Muscle of back (tissue), 11 donors: ENCODE data around the gene UBALD2. TPM values are rescaled to one million over a fixed set of nuclear protein-coding genes. Genes with fewer than 3 reads are reported as not detected.
"Not testable (repeated sequence)": the region's sequence is repeated elsewhere in the genome, so short reads cannot be mapped to it uniquely, and the experiment has no call there.

Experiments used
- DNase-seq, 3 donors: peaks; one replicate each; pipeline versions ENCODE4 v3.0.0 to v3.0.0-alpha.2; 2013
- polyA plus RNA-seq, 10 donors: library from polyadenylated mRNA; unstranded; fragments of 120-200 nt; gene quantifications; one replicate each; pipeline ENCODE4 v1.2.1, GENCODE V29; 2013; ENCODE audit not compliant: insufficient read length in 10 of 10

Gene UBALD2
- polyA plus RNA-seq, 10 donors: 11.9 to 20.7 (median 16.8) TPM

DNA sequence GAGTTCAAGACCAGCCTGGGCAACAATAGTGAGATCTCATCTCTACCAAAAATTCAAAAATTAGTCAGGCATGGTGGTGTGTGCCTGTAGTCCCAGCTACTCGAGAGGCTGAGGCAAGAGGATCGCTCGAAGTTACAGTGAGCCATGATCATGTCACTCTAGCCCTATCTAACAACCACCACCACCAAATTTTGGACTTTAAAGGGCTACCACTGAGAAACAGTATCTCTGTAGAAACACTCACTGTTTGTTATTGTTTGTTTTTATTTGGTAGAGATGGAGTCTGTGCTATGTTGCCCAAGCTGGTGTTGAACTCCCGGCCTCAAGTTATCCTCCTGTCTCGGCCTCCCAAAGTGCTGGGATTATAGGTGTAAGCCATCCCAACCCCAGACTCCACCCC is 1.3 kb upstream of the UBALD2 start:
- DNase-seq: no peak

DNA sequence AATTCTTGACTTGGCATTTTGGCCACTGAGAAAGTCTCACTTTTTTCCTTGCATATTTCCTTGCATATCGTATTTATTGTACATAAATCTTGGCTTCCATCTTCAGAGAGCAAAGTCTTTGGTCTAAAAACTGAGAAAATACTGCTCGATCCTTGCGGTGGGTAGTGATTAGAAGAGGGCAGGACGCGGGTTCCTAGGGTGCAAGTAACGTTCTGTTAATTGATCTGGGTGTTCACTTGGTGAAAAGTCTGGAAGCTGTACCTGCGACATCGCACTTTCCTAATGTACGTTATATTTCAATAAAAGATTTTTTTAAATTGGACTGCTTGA is 758 bp upstream of the UBALD2 start:
- no peak for DNase-seq

DNA sequence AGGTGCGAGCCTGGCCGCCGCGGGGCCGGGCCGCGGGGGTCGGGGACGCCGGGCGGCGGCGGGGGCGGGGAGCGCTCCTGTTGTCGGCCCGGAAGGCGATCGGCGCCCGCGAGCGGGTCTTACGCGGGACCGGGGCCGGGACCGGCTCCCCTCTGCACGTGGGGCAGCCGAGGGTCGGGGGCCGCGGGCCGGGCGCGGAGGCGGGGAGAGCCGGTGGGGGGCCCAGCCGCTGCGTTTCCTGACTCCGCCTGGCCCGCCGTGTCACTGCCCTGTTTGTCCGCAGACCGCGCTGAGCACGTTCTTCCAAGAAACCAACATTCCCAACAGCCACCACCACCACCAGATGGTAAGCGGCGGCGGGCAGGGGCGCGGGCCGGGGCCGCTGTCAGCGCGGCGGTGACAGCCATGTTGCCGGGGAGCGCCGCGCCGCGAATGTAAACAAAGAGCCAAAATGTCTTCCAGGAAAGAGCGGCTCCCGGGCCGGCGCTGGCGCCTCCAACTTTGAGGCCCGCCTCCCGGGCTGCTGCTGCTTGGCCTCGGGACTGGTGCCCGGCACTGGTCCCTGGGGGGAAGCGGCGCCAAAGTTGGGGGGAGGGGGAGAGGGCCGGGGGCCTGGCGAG is 586 bp downstream of the UBALD2 start:
- DNase-seq: peak in 2 of 3 donors; percentile 62 to 82

DNA sequence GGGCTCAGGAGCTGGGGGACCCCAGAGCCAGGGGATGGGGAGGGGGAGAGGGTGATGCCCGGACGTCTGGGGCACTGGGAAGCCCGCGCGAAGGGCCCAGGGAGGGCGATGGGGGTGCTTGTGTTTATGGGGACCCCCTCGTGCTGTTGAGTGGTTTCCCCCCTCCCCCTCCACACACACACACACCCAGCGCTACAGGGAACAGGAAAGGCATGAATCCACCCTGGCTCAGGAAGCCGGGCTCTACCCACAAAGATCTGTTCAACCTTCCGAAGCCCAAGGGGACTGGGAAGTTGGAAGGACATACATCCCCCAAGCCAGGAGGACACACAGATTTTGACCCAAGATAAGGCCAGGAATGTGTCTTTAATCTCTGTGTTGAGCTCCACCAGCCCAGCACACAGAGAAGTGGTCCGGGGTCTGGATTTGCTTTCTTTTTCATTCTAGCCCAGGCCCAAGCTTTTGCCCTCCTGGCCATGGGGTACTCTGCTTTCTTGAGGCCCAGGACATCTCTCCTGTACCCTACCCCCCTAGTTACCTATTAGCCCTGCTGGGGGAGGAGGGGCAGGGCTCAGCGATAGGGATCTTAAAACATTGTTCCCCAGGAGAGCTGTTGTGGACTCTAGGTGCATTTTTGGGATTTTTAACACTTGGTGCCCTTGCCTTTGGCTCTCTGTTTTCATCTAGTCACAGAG is 1.2 kb downstream of the UBALD2 start:
- DNase-seq: peak in 1 of 3 donors; percentile 61

DNA sequence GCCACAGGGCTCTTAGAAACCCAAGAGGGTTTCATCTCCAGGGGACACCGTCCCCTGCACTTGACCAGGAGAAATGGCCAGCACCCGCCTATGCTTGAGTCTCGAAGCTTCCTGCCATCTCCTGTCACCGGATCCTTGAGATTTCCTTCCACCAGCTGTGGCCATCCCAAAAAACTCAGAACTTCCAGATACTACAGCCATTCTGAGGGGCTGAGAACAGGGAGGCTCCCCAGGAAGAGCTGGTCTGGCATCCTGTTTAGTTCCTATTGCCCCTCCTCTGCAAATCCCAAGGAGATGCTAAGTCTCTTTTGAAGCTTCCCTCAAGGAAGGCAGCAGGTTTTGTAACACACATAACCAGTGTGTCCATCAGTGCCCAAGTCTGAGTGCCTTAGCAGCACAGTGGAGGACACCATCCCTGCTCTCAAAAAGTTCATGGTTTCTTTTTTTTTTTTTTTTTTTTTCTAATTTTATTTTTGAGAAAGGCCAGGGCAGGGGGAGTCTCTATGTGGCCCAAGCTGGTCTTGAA is 2.0 kb downstream of the UBALD2 start:
- no peak for DNase-seq

DNA sequence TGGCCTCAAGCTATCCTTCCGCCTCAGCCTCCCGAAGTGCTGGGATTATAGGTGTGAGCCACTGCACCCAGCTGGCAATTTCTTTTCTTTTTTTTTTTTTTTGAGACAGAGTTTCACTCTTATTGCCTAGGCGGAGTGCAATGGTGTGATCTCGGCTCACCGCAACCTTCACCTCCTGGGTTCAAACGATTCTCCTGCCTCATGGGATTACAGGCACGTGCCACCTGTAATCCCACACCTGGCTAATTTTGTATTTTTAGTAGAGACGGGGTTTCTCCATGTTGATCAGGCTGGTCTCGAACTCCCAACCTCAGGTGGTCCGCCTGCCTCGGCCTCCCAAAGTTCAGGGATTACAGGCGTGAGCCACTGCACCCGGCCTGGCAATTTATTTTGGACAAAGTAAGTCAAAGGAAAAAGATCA is 2.4 kb downstream of the UBALD2 start:
- DNase-seq: not testable (repeated sequence)

DNA sequence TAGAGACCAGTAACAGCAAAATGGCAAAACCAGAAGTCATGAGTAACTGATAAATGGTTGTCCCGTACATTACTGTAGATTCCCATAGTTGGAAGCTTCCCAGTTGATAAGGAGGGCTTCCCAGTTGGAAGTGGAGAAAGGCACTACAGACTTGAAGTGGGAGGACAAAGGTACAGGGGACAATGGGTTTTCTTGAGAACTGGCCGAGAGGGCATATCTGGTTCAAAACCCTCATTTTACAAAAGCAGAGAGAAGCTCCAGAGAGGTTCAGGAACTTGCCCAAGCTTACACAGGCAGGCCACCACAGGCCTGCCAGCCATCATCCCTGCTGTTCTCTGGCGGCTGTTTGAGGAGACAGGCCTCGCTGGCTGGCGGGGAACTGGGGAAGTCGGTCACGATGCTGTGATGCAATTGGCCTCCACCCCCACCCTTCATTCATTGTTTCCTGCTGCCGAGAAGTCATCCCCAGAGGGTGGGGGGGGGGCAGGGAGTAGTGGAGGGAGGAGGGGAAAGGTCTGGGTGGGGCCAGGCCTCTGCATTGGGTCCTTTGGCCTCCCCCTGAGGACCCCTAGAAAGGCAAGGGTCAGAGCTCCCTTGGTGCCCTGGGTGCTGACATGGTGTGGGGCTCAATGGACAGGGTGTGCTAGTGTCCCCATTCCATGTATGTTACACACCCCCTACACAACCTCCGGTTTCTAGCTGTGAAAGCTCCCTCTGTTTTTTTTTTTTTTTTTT is 3.0 kb downstream of the UBALD2 start:
- peak in 2 of 3 donors; percentile 61 to 62 for DNase-seq

DNA sequence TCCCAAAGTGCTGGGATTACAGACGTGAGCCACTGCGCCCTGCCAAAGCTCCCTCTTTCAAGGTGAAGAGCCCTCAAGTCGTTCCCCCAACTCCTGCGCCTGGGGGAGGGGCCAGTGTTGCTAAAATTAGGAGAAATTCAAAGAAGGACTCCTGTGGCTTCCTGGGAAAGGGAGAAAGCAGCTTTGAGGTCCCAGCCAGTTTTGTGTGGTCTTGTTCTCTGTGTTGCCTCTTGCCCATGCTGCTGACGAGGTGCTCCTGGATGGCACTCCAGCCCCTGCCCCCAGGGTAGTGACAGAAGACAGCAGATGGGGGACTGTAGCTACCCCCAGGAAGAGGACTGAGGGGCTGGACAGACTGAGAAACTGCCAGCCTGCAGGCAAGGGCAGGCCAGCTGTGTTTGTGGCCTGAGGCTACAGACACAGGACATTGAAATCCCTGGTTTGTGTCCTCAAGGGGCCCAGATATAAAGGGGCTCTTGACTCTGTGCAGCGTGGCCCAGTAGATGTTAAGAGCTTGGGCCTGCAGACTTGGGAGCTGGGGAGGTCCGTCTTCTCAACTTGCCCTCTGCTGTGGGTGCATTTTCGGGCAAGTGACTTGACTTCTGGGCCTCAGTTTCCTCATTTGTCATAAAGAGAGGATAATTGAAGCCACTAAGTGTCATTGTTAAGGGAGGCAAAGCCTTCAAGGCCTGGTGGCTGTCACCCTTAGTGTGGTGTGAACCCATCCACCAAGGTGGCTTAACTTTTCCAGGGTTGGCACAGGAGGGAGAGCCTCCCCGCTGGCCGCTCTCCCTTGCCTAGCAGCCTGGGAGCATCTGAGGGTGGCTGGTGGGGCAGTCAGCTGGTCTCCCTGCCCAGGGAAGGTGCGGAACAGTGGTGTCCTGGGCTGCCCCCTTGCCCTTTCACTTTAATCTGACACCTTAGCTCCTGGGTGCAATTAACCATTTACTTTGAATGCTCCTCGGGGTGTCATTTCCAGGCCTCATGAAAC is 4.1 kb downstream of the UBALD2 start:
- no peak for DNase-seq

DNA sequence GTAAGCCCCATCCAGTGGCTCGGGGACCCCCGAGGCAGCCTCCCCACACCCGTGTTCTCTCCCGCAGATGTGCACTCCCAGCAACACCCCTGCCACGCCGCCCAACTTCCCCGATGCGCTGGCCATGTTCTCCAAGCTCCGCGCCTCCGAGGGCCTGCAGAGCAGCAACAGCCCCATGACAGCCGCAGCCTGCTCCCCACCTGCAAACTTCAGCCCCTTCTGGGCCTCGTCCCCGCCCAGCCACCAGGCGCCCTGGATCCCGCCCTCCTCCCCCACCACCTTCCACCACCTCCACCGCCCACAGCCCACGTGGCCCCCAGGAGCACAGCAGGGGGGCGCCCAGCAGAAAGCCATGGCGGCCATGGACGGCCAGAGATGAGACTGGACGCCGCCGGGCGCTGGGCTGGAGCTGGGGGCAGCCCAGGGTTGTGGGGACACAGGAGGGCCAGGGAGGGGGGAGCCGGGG is 5.0 kb downstream of the UBALD2 start:
- no peak for DNase-seq

DNA sequence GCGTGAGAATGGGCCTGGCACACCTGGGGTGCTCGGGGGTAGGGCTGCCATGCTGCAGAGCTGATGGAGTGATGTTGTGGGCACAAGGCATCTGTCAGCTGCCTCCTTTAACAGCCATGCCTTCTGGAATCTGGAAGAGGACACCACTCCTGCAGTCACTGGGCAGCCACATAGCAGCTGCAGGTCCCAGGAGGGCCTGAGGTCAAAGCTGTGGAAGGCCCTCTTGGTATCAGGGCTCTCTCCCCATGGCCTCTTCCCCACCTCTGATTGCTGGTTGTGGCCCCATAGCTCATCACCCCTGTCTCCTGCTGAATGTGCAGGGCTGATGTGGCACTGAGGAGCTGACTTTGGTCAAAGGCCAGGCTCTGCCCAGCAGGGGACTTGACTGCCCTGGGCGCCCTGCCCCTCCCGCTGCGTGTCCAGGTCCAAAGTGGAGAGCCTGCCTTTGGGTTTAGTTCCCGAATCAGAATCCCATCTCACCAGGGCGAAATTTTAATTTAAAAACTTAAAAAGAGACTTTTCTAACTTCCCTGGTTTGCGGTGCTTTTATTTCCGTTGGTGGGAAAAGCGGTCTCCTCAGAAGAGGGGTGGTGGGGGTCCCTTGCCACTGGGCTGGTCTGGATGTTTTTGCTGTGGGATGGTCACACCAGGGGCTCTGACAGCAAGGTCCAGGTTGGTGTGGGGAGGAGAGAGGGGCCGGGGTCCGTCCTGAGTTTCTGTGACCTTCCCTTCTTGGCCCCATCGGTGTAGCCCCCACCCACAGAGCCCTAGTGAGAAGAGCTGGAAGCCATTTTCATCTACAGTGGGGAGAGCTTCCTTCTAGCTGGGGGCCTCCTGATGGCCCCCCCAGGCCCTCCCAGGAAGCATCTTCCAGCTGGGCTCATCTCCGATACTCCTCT is 5.9 kb downstream of the UBALD2 start:
- DNase-seq: peak in 1 of 3 donors; percentile 30

DNA sequence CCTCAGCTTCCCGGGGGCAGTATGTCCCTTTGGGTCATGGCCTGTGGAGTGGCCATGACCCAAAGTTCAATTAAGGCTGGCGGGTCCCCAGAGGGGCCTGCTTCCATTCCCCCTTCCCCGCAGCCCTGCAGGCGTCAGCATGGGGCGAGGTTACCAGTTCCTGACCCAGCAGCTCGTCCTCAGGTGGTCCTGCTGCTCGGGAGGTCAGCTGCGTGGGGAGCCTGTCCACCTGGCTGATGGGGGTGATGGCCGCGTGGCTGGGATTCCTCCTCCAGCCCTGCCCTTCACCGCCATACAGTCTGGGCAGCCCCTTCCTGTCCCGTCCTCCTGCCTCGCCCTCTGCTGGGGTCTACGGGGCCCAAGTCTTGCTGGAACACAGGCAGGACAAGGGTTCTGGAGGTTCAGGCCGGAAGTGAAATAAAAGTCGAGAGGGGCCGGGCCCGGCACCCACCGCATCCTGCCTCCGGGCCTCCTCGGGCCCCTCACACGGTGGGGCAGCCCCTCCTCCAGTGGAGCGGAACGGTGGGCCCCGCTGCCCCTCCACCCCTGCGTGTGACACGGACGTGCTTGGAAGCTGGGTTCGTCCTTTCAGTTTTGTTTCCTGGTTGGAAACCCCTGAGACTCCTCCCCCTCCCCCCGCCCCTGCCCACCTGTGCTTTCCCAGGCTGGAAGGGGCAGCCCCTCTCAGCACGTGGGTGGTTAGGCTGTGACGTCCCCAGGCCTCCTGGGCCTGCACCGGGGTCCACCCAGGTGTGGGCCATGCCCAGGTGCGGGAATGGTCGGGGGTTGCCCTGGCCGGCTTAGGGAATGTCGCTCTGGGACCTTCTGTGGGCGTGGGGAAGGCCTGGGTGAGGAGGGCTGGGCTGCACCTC is 6.8 kb downstream of the UBALD2 start:
- peak in 1 of 3 donors; percentile 67 for DNase-seq

DNA sequence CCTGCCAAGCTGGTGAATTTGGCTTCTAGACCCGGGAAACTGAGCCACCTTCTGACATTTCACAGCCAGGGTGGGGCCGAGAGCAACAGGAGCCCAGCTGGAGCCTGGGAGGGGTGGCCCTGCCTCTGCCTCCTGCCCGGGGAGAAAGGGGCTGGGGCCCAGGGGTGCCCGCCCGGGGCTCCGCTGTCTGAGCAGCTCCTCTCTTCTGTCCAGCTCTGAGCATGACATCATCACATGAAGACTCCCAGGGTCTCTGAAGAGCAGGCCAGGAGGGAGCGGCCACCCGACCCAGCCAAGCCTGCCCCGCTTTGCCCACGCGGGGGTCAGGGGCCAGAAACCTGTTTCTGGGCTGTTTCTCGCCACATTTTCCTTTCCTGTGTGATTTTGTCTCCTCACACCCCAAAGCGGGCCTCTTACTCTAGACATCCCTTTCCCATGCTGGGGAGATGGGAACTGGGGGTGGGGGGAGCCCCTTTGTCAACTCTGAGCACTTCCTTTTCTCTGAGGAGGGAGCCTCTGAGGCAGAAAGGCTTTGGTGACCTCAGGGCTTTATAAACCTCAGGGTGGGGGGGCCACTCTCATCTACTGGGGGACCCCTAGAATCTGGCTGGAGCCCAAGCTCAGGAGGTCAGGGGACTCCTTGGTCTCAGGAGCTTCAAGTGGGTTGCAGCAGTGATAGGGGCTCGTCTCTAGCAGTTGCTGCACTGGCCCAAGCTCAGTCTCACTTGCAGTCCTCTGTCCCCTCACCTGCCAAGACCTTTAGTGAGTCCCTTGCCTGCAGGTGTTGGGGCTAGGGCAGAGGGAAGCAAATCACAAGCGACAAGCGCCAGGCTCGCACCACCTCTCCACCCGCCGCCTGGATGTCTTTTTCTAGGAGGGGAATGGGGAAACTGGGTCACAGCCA is 7.6 kb downstream of the UBALD2 start:
- DNase-seq: peak in 1 of 3 donors; percentile 63

DNA sequence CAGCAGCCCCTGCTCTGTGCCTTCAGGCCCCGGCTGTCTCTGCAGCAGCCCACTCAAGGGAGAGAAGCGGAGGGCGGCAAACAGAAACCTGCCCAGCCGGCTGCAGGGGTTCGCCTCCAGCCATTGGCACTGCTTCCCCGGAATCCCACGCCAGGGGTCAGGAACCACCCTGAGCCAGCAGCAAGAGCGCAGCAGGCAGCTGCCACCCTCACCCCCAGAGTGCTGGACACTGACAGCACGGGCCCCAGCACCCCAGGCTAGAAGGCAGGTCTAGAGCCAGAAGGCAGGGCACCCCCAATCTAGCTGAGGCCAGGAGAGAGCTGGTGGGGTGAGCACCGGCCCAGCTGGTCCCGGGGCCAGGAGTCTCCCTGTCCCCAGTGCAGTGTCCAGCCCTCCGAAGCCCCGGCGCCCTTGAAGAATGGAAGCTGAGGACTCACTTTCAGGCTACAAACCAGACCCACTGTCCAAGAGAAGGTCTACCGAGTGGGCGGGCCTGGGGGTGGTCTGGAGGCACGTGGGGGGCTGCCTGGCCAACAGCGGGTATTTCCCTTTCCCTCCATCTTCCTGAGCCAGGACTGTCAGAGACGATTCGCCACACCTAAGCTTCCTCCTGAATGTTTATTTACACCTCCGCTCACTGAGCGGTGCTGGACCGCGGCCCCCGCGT is 8.4 kb downstream of the UBALD2 start:
- DNase-seq: no peak

DNA sequence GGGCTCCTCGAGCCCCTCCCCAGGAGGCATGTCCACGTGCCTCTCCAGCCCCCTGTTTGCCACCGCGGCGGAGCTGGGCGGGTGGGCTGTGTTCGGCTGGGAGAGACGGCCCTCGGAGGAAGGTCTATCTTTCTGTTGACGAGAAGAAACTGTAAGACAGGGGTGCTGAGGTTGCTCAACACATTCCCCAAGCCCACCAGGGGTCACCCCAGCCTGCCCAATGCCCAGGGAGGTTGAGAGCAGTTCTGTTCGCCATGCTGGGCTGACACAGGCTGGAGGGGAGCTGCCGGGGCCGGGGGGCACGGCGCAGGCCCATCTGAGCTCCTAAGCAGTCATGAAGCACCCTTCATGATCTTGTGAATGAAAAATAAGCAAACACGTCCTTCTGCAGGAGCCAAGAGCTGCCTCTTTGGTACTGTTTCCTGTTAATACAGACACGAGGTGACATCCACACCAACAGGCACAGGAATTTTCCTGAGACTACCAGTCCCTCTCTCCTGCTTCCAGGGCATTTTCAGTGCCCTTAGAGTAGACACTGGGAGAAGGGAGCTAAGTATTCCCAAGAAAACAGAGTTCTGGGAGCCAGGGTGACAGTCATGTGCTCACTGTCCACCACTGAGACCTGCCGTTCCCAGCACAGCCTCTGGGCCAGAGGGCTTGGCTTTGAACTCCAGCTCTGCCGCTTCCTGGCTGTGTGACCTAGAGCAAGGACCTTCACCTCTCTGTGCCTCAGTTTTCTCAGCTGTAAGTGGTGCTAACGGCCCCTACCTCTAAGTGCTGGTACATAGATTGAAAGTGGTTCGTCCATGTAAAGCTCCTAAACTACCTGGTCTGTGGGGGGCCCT is 9.2 kb downstream of the UBALD2 start:
- DNase-seq: no peak

DNA sequence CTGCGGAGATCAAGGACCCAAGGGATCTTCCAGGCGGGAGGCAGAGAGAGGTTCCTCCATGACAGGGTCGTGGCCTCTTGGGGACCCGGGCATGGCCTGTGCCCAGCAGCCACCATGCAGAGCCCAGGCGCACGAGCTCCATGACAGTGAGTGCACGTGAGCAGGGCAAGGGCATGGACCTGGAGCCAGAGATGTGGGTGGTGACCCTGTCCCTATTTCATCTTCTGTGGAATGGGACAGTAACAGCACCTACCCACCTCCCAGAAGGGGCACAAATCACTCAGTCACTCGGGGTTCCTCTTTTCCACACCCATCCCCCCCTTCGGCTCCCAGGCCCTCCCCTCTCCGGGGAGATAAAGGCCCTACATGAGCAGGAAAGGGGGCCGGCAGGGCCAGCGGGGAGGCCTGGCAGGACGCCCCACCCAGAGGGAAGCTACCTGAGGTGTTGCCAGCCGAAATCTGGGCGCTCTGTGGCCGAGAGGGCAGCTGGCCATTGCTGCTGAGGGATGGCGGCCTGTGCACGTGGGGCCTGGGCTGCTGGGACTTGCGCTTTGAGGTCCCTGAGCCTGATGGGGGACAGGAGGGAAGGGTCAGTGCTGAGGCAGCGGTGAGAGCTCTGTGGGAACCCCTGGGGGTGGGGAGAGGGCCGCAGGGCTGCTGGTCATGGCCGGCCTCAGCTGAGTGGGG is 10.4 kb downstream of the UBALD2 start:
- DNase-seq: no peak

DNA sequence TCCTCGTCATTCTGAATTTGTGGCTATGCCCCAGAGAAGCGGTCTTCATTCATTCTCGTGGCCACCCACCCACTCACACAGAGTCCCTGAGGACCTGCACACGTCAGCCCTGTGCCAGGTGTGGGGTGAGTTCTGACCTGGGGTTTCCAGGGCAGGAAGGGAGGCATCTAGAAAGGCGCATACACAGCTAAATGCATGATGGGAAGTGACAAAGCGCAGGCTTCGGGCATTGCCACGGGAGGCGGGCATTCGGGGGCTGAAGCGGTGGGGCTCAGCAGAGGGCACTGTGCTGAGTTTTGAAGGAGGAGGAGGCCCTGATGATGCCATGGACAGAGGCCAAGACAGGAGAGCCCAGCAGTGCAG is 10.9 kb downstream of the UBALD2 start:
- no peak for DNase-seq
